ENCODE results near the gene NOL4L.

The NOL4L gene

DNA sequence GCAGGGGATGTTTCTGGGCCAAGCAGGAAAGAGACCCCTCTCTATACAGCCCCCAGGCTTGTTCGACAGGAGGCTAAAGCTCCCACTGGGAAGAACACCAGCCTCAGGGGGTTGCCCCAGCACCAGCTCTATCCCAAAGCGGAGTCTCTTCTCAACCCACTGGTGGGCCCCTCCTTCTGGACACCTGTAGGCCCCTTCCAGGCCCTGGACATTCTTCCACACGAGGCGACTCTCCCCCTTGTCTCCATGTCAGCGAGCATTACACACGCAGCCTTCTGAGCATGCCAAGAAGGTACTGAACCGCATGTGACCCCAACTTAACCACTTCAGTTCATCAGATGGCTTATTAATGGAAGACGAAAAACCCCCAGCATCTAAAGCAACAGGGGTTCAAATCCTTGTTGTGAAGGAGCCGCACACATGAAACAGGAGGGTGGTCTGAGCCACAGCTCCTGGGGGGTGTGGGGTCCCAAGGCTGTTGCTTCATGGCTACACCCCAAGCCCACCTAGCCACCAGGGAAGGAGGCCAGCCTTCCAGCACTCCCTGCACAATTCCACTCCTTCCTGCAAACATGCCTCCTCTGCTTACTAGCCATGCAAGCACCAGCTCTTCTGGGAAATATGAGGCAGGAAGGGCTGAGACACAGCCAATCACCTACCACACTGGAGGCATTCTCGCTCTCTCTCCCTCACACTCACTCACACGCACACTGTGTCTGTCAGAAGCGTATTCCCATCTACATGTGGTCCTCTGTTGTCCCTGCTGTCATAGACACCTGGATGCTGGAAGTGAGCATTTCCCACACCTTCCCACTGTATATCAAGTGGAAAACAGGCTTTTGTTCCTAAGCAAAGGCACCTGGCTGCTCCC is 104.5 kb downstream of the NOL4L start:
- no peak for DNase-seq

DNA sequence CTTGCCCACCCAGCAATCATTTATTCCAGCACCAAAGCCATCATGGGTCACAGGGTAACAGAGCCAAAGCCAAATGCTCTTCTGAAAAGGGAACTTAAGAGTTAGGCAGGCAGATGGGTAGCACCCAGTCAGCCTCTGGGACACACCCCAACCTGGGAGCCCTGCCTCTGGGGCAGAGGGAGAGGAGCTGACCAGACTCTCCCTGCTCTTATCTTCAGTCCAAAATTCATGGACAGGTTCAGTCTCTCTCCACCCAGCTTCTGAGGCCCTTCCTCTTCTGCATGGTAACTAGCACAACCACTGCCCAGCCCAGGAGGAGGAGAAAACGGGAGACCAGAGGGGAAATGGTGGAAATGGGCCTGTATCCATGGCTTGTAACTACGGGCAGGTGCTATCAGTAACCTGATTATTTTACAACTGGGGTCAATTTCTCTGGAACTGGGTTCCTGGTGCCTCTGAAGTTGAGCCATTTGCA is 105.4 kb downstream of the NOL4L start:
- no peak for DNase-seq

GRCh38 chr20:32479012-32479411 is 106.1 kb downstream of the NOL4L start:
- DNase-seq, result no peak

- DNase-seq, result no peak
Measured at GRCh38 chr20:32478576-32478975, 106.6 kb downstream of the NOL4L start.

DNA sequence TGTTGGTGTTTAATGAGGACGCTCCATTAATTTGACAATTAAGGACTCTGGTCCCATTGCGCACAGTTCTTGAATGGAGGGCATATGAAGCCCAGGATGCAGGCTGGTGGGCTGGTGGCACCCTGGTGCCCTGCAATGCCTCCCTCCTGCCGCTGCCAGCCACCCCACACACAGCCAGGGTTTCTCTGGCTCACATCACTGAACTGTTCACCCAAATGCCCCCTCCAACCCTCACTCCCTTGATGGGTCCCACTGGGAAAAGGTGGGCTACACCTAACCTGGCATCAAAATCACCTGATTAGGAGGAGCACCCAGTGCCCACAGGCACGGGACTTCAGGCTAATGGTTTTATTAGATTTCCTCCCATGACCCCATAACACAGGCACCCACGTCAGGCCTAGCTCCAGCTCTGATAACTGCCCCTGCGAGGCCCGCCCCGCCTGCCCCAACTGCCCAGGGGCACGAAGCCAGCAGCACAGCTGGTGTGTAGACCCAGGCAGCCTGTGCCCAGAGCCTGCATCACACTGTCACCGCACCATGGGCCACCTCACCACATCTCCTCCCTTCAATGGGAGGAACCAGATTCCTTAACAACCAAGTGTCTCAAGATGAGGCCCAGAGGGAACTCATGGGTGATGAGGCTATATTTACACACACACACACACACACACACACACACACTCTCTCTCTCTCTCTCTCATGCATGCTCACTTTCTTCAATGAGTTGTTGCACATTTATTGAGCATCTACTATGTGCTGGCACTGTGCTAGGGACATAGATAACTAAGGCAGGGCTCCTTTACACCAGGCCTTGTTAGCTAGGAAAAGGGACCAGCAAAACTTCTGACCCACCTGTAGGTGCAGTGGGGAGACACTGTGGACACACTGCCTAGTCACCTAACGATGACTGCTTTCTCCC is 107.3 kb downstream of the NOL4L start:
- no peak for DNase-seq

GRCh38 chr20:32476684-32477593 is 108.2 kb downstream of the NOL4L start:
- no peak for DNase-seq

DNA sequence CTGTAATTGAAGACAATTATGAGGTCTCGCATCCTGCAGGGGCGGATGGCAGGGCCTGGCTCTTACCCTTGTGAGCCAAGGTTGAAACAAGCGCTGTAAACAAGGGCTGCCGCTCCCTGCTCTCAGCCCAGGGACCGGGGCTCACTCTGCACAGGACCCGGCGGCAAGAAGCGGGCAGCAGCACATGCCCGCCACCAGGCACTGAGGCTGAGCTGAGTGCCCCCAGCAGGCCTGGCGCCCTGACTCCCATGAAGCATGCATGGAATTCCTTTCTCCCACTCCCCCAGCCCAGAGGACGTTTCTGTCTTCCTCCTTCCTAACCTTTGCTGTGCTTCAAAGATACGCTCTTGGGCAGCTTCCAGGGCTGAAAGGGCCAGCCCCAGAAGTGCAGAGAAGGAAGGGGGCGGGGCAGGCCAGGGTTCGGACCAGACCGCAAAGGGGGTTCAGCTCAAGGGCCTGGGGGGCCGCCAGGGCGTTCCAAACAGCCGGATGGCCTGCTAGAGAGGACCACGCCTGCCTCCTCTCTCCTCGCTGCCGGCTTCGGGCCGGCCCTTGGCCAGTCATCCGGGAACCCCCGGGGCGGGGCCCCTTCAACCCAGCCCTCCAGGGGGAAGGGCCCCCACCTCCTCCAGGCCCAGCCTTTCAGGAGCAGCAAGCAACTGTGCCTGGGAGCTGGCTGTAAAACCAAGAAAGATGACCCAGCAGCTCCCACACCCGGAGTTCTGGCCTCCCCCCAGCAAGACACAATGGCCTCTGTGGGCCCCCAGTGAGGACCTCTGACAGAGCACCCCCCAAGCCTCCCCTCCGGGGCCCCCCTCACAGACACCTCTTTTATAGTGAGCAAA is 109.9 kb downstream of the NOL4L start:
- DNase-seq, result peak in 1 of 2 donors; percentile 36

- DNase-seq, result no peak
Measured at GRCh38 chr20:32474717-32474966, 110.5 kb downstream of the NOL4L start.

GRCh38 chr20:32474009-32474716 is 111.0 kb downstream of the NOL4L start:
- DNase-seq, result no peak

DNA sequence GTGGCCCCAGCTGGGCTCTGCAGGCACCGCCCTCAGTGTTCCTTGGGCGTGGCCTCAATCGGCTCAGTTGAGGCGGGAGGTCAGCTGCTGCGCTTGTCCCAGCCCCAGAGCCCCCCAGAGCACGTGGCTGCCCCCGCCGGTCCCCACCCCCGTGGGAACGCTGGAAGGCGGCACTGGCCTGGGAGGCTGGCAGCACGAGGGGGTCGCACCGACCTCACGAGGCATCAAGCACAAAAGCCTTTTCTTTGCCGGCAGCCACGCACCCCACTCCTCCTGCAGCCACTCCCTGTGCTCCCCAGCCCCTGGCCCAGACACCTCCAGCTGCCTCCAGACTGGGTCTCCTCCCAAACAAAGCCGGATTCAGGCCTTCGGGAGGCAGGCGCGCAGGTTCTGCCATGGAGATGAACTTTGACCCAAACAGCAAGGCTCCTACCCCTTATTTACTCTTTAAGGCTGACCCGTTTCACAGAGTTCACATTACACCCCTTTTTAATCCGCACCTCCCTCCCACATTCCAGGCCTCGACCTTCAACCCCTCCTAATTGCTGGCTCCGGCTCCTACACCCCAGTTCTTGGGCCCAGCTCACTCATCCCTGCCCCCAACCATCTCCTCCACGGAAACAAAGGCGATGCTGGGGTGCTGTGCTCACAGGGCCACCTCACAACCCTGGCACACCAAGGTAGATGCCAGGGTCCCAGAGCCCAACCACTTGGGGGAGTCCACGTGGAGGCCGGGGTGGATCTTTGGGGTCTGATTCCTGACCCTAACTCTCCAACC is 111.7 kb downstream of the NOL4L start:
- no peak for DNase-seq

DNA sequence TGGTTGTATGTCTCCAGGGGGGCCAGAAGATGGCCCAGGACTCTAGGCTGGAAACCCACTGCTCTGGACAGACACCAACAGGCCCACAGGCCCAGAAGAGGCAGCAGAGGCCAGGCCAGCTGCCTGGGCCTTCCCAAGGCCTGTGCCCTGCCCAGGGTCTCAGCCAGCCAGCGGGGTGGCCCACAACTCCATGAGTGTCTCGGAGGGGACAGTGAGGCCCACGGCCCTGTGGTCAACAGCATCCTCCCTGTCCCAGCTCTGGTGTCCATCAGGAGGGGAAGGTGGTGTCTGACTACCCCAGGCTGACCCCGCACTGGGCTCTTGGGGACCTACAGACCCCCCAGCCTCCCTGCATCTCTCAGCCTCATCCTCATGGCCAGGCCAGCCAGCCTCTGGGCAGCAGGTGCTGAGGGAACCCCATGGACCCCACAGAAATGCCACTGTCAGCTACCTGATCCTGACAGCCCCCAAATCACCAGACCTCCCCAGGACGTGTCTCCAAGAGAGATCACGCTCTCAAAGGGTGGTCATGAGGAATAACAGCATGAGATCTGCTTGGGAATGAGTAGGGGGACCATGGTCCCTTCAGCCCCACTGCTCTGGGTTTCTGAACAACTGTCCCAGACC is 112.4 kb downstream of the NOL4L start:
- no peak for DNase-seq

- no peak for DNase-seq
Measured at GRCh38 chr20:32470940-32471339, 114.2 kb downstream of the NOL4L start.

DNA sequence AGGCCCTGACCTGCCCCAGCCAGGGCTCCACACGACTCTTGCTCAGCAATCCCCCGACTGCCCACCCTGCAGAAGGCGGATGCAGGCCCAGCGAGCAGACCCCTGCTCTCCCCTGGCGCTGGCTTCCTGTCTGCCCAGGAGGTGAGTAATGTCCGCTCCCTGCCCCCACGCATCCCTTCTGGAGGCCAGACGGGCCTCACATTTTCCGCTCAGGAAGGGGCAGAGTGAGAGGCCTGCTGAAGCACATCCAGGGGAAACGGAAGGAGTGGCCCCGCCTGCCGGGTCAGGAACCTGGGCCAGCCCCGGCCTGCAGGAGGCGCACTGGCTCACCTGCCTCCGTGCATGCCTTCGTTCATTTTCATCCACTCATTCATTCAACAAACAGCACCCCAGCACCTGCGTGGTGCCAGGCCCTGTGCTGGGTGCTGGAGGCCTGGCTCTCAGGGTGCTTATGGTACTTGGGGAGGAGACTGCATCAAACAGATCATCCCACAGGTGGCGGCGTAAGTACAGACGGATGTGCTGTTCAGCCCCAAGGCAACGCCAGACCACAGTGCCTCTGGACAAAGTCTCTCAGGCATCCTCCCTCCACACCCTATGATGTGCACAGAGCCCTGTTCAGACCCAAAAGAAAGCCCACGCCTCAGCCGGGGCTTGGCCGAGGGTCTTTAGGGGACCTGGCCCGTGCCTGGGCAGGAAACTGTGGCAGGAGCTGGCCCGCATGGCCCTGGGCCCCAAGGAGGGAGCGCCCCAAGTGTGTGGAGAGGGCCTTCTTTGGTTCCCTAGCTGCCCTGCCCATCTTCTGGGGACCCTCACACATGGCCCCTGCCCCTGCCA is 114.9 kb downstream of the NOL4L start:
- DNase-seq, result peak; percentile 16 to 23

- no peak for DNase-seq
Measured at GRCh38 chr20:32468860-32469259, 116.3 kb downstream of the NOL4L start.

- no peak for DNase-seq
Measured at GRCh38 chr20:32468313-32468640, 116.9 kb downstream of the NOL4L start.

GRCh38 chr20:32467506-32468312 is 117.4 kb downstream of the NOL4L start:
- no peak for DNase-seq

GRCh38 chr20:32466739-32467505 is 118.2 kb downstream of the NOL4L start:
- DNase-seq, result no peak

Data from CD4-positive, alpha-beta T cell treated with Interleukin-4 for 1 hour (primary cell).